Upper lobe of right lung (tissue), 1 donor: ENCODE results near the gene ERMARD. TPM values are rescaled to one million over a fixed set of nuclear protein-coding genes. Genes with fewer than 3 reads are reported as not detected.

Source experiments
- ATAC-seq: fragments of 200-7000 bp; cut with Tn5 transposase; one replicate; pipeline ENCODE4 v1.9.1; 2020; ENCODE audit warnings: mild to moderate bottlenecking, moderate library complexity
- DNase-seq: peaks from one replicate; pipeline ENCODE4 v3.0.0-alpha.2; 2020
- H3K27ac ChIP-seq: fragments of 200-600 bp; one replicate; pipeline ENCODE4 v1.8.0; 2022
- H3K27me3 ChIP-seq: fragments of 200-600 bp; one replicate; pipeline ENCODE4 v1.8.0; 2022; ENCODE audit warnings: mild to moderate bottlenecking
- H3K36me3 ChIP-seq: fragments of 200-600 bp; one replicate; pipeline ENCODE4 v1.8.0; 2022
- H3K4me1 ChIP-seq: fragments of 200-600 bp; one replicate; pipeline ENCODE4 v1.8.0; 2022
- H3K4me3 ChIP-seq: fragments of 200-600 bp; one replicate; pipeline ENCODE4 v1.8.0; 2022; ENCODE audit warnings: mild to moderate bottlenecking
- H3K9me3 ChIP-seq: fragments of 200-600 bp; one replicate; pipeline ENCODE4 v1.8.0; 2022
- CTCF ChIP-seq: fragments of 200-600 bp; IDR thresholded peaks from one replicate; pipeline ENCODE4 v1.8.0; 2022; ENCODE audit warnings: antibody characterized with exemption
- intact Hi-C: fragments of 100-400 bp; cut with DNase I; formaldehyde crosslinking; loops from one replicate; pipeline ENCODE4 v1.11.0; 2022
- total RNA-seq: library from RNA; stranded (reverse); fragmentation: NEBNext Ultra II Directional; extraction: Animal tissue kit (Norgen Biotek cat#: 25700); gene quantifications from one replicate; pipeline ENCODE4 v1.2.1, GENCODE V29; 2021
- donor health status: DM: no; HTN: yes; CAD: no; lungs with severe emphysema.

ERMARD gene
- total RNA-seq, 1 donor from 2014 or later, result 25.6 TPM

GRCh38 chr6:169801396-169802160 lies 50.2 kb downstream of the ERMARD start:
- ATAC-seq, result no peak
- H3K27me3 ChIP-seq, result no peaks in the 10 kb centered on the region
- H3K36me3 ChIP-seq, result no peaks in the 10 kb centered on the region
- H3K4me3 ChIP-seq, result no peak overlapping the region
- no peak for DNase-seq
- intact Hi-C loops, result no loop called here
- H3K9me3 ChIP-seq, result no peaks in the 10 kb centered on the region
- H3K4me1 ChIP-seq, result peaks cover 4% of the 10 kb centered on the region
- no peak for TF ChIP-seq CTCF
- no peak overlapping the region for H3K27ac ChIP-seq

GRCh38 chr6:169802790-169803189 lies 51.4 kb downstream of the ERMARD start:
- Histone ChIP-seq H3K27ac (no peak overlapping the region), H3K4me1 (peaks cover 4% of the 10 kb centered on the region), H3K4me3 (no peak overlapping the region), H3K27me3 (no peaks in the 10 kb centered on the region), H3K9me3 (no peaks in the 10 kb centered on the region), H3K36me3 (no peaks in the 10 kb centered on the region)
- ATAC-seq (no peak), DNase-seq (no peak)
- no peak for TF ChIP-seq CTCF
- intact Hi-C loops, result no loop called here

GRCh38 chr6:169803271-169803811 lies 51.9 kb downstream of the ERMARD start:
- ATAC-seq (no peak), DNase-seq (no peak)
- H3K4me1 ChIP-seq, result peaks cover 4% of the 10 kb centered on the region
- H3K4me3 ChIP-seq, result no peak overlapping the region
- H3K36me3 ChIP-seq, result no peaks in the 10 kb centered on the region
- intact Hi-C loops, result no loop called here
- no peaks in the 10 kb centered on the region for H3K9me3 ChIP-seq
- no peak overlapping the region for H3K27ac ChIP-seq
- TF ChIP-seq CTCF, result no peak
- H3K27me3 ChIP-seq, result no peaks in the 10 kb centered on the region

- no peak for TF ChIP-seq CTCF
- ATAC-seq, result no peak
- Histone ChIP-seq H3K4me1 (peaks cover 4% of the 10 kb centered on the region), H3K9me3 (no peaks in the 10 kb centered on the region), H3K27ac (no peak overlapping the region), H3K36me3 (no peaks in the 10 kb centered on the region), H3K27me3 (no peaks in the 10 kb centered on the region), H3K4me3 (no peak overlapping the region)
- intact Hi-C loops, result no loop called here
- no peak for DNase-seq
Measured at GRCh38 chr6:169803816-169804340, 52.5 kb downstream of the ERMARD start.

GRCh38 chr6:169804427-169804826 lies 53.0 kb downstream of the ERMARD start:
- TF ChIP-seq CTCF, result no peak
- Histone ChIP-seq H3K27me3 (no peaks in the 10 kb centered on the region), H3K4me3 (no peak overlapping the region), H3K4me1 (peaks cover 4% of the 10 kb centered on the region), H3K36me3 (no peaks in the 10 kb centered on the region), H3K27ac (no peak overlapping the region), H3K9me3 (no peaks in the 10 kb centered on the region)
- DNase-seq, result no peak
- peak; percentile 4 for ATAC-seq
- intact Hi-C loops, result no loop called here
